Measurements from ENCODE around the gene EPS8L2. TPM values are rescaled to one million over a fixed set of nuclear protein-coding genes. Genes with fewer than 3 reads are reported as not detected.

The EPS8L2 gene
- polyA plus RNA-seq = 10 to 100 TPM; 12.9 to 15.1 (median 15.0) TPM

- Mint-ChIP-seq H3K4me3 (peak within 1 kb of the TSS in 2 of 5 donors; percentile 40 to 41), H3K27ac (peak within 1 kb of the TSS in 1 of 6 donors; percentile 28)
Measured at GRCh38 chr11:705646-706438, at the start of gene EPS8L2. EPS8L2 (plus strand) TSS chr11:706231; CDS start chr11:709408, 3,177 bp downstream.

GRCh38 chr11:656426-656825 is 49.6 kb upstream of the EPS8L2 start:
- peaks cover 0 to 6% (median 0%) of the 10 kb centered on the region in 3 donors for H3K36me3 Mint-ChIP-seq

More at GRCh38 chr11:705646-706438, at the start of gene EPS8L2:
- peaks cover 3 to 6% (median 5%) of the 10 kb centered on the region in 3 donors for H3K27me3 Mint-ChIP-seq (ENCODE audit: low read depth in 3 of 3)
- H3K4me1 Mint-ChIP-seq = peaks cover 6 to 11% of the 10 kb centered on the region in 2 donors
- H3K9me3 Mint-ChIP-seq = no peaks in the 10 kb centered on the region
- DNase-seq = no peak
- H3K36me3 Mint-ChIP-seq = no peaks in the 10 kb centered on the region

GRCh38 chr11:656866-657265 is 49.2 kb upstream of the EPS8L2 start:
- no peak overlapping the region for H3K27ac Mint-ChIP-seq
- peaks cover 0 to 4% (median 0%) of the 10 kb centered on the region in 3 donors for H3K36me3 Mint-ChIP-seq

More at GRCh38 chr11:656426-656825, 49.6 kb upstream of the EPS8L2 start:
- H3K27ac Mint-ChIP-seq = no peak overlapping the region
- no peaks in the 10 kb centered on the region for H3K9me3 Mint-ChIP-seq
- no peak overlapping the region for H3K4me3 Mint-ChIP-seq
- H3K27me3 Mint-ChIP-seq (ENCODE audit: low read depth in 3 of 3) = no peaks in the 10 kb centered on the region
- DNase-seq = no peak
- H3K4me1 Mint-ChIP-seq = no peaks in the 10 kb centered on the region

GRCh38 chr11:657691-658126 is 48.3 kb upstream of the EPS8L2 start:
- H3K36me3 Mint-ChIP-seq = no peaks in the 10 kb centered on the region
- no peaks in the 10 kb centered on the region for H3K4me1 Mint-ChIP-seq
- no peak overlapping the region for H3K27ac Mint-ChIP-seq
- no peaks in the 10 kb centered on the region for H3K27me3 Mint-ChIP-seq (ENCODE audit: low read depth in 3 of 3)
- no peaks in the 10 kb centered on the region for H3K9me3 Mint-ChIP-seq
- DNase-seq = no peak
- no peak overlapping the region for H3K4me3 Mint-ChIP-seq

More at GRCh38 chr11:656866-657265, 49.2 kb upstream of the EPS8L2 start:
- Mint-ChIP-seq H3K9me3 (no peaks in the 10 kb centered on the region), H3K27me3 (ENCODE audit: low read depth in 3 of 3) (no peaks in the 10 kb centered on the region), H3K4me1 (no peaks in the 10 kb centered on the region), H3K4me3 (no peak overlapping the region)
- DNase-seq = no peak

GRCh38 chr11:659532-660085 is 46.4 kb upstream of the EPS8L2 start:
- no peaks in the 10 kb centered on the region for H3K27me3 Mint-ChIP-seq (ENCODE audit: low read depth in 3 of 3)
- no peaks in the 10 kb centered on the region for H3K36me3 Mint-ChIP-seq
- H3K4me1 Mint-ChIP-seq = no peaks in the 10 kb centered on the region
- DNase-seq = no peak
- H3K27ac Mint-ChIP-seq = no peak overlapping the region
- H3K9me3 Mint-ChIP-seq = no peaks in the 10 kb centered on the region
- no peak overlapping the region for H3K4me3 Mint-ChIP-seq

GRCh38 chr11:660281-660680 is 45.8 kb upstream of the EPS8L2 start:
- no peak for DNase-seq
- Mint-ChIP-seq H3K9me3 (no peaks in the 10 kb centered on the region), H3K27me3 (ENCODE audit: low read depth in 3 of 3) (no peaks in the 10 kb centered on the region)

GRCh38 chr11:660681-661444 is 45.2 kb upstream of the EPS8L2 start:
- Mint-ChIP-seq H3K27me3 (ENCODE audit: low read depth in 3 of 3) (peaks cover 0 to 2% (median 0%) of the 10 kb centered on the region in 3 donors), H3K36me3 (peaks cover 0 to 2% (median 0%) of the 10 kb centered on the region in 3 donors), H3K4me3 (no peak overlapping the region), H3K4me1 (no peaks in the 10 kb centered on the region), H3K9me3 (no peaks in the 10 kb centered on the region), H3K27ac (no peak overlapping the region)
- no peak for DNase-seq

More at GRCh38 chr11:660281-660680, 45.8 kb upstream of the EPS8L2 start:
- Mint-ChIP-seq H3K4me3 (no peak overlapping the region), H3K4me1 (no peaks in the 10 kb centered on the region), H3K27ac (no peak overlapping the region), H3K36me3 (no peaks in the 10 kb centered on the region)

- DNase-seq = peak; percentile 36 to 41 (median 37)
- H3K36me3 Mint-ChIP-seq = peaks cover 0 to 7% (median 0%) of the 10 kb centered on the region in 3 donors
- H3K4me3 Mint-ChIP-seq = no peak overlapping the region
- no peaks in the 10 kb centered on the region for H3K4me1 Mint-ChIP-seq
- H3K9me3 Mint-ChIP-seq = no peaks in the 10 kb centered on the region
- peaks cover 0 to 2% (median 0%) of the 10 kb centered on the region in 3 donors for H3K27me3 Mint-ChIP-seq (ENCODE audit: low read depth in 3 of 3)
- H3K27ac Mint-ChIP-seq = no peak overlapping the region
Measured at GRCh38 chr11:662689-663274, 43.2 kb upstream of the EPS8L2 start.

GRCh38 chr11:665062-665703 is 40.8 kb upstream of the EPS8L2 start:
- H3K4me3 Mint-ChIP-seq = no peak overlapping the region
- no peaks in the 10 kb centered on the region for H3K9me3 Mint-ChIP-seq
- DNase-seq = no peak
- peaks cover 0 to 2% (median 0%) of the 10 kb centered on the region in 3 donors for H3K27me3 Mint-ChIP-seq (ENCODE audit: low read depth in 3 of 3)
- H3K36me3 Mint-ChIP-seq = peaks cover 0 to 7% (median 0%) of the 10 kb centered on the region in 3 donors
- H3K27ac Mint-ChIP-seq = no peak overlapping the region
- no peaks in the 10 kb centered on the region for H3K4me1 Mint-ChIP-seq

- DNase-seq = no peak
- Mint-ChIP-seq H3K27ac (peak overlapping the region in 1 of 6 donors; percentile 34), H3K27me3 (ENCODE audit: low read depth in 3 of 3) (peaks cover 0 to 2% (median 0%) of the 10 kb centered on the region in 3 donors), H3K4me1 (no peaks in the 10 kb centered on the region), H3K4me3 (no peak overlapping the region), H3K36me3 (peaks cover 0 to 7% (median 0%) of the 10 kb centered on the region in 3 donors), H3K9me3 (no peaks in the 10 kb centered on the region)
Measured at GRCh38 chr11:665704-666281, 40.2 kb upstream of the EPS8L2 start.

- no peak overlapping the region for H3K27ac Mint-ChIP-seq
- H3K4me1 Mint-ChIP-seq = no peaks in the 10 kb centered on the region
- H3K36me3 Mint-ChIP-seq = peaks cover 8 to 21% (median 9%) of the 10 kb centered on the region in 3 donors
- no peak for DNase-seq
- H3K4me3 Mint-ChIP-seq = no peak overlapping the region
- no peaks in the 10 kb centered on the region for H3K27me3 Mint-ChIP-seq (ENCODE audit: low read depth in 3 of 3)
- H3K9me3 Mint-ChIP-seq = no peaks in the 10 kb centered on the region
Measured at GRCh38 chr11:673866-674265, 32.2 kb upstream of the EPS8L2 start.

- Mint-ChIP-seq H3K4me1 (no peaks in the 10 kb centered on the region), H3K4me3 (no peak overlapping the region), H3K9me3 (no peaks in the 10 kb centered on the region), H3K36me3 (peaks cover 8 to 21% (median 9%) of the 10 kb centered on the region in 3 donors), H3K27ac (no peak overlapping the region), H3K27me3 (ENCODE audit: low read depth in 3 of 3) (no peaks in the 10 kb centered on the region)
- no peak for DNase-seq
Measured at GRCh38 chr11:674406-674805, 31.6 kb upstream of the EPS8L2 start.

- no peak overlapping the region for H3K27ac Mint-ChIP-seq
Measured at GRCh38 chr11:678297-678696, 27.7 kb upstream of the EPS8L2 start.

More at GRCh38 chr11:678297-678696, 27.7 kb upstream of the EPS8L2 start:
- Mint-ChIP-seq H3K36me3 (peaks cover 12 to 31% (median 20%) of the 10 kb centered on the region in 3 donors), H3K4me3 (no peak overlapping the region), H3K4me1 (no peaks in the 10 kb centered on the region), H3K9me3 (no peaks in the 10 kb centered on the region), H3K27me3 (ENCODE audit: low read depth in 3 of 3) (no peaks in the 10 kb centered on the region)
- no peak for DNase-seq

Data from immature natural killer cell (primary cell).